HG02973 (cell line): ENCODE data around the gene SMG6.

Experiments
- ATAC-seq: cut with Tn5 transposase; IDR thresholded peaks from one replicate; pipeline ENCODE4 v1.9.1; 2021; ENCODE audit warnings: moderate library complexity; ENCODE audit not compliant: unreplicated experiment

The SMG6 gene

DNA sequence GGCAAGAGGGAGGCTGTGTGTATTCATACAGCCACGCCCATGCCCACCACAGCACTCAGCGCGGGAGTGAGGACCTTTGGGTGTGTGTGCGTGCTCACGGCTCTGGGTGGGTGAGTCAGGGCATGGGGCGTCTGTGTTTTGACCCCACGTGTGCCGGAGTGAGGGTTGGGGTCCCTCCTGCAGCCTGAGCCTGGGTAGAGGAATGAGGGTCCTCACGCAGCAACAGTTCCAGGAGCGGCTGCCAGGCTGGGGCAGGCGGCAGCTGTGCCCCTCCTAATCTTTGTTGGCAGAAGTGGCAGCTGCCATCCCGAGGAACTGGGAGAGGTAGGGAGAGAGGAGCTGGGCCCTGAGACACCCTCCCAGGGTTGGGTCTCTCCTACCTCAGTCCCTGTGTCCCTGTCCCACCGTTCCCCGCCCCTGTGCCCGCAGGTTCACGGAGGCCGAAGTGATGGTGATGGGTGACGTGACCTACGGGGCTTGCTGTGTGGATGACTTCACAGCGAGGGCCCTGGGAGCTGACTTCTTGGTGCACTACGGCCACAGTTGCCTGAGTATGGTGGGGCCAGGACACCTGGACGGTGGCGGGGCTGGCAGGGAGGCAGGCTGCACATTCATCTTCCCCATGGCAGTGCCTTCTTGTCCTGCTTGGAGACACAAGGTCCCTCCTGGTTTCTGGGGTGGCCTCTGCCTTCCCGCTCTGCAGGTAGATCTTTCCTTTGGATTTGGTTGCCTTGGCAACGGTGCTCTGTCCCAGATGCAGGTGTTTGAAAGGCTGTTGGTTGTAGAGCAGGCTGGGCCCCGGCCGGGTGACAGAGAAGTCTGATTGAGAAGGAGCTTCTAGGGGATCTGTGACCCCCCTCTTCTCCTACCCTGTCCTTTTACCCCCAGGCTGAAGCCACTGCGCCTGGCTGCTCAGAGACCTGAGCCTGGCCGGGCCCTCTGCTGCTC is 267.8 kb downstream of the SMG6 start:
- ATAC-seq, result no peak

- no peak for ATAC-seq
Measured at GRCh38 chr17:2034806-2035540, 268.6 kb downstream of the SMG6 start.

- ATAC-seq, result no peak
Measured at GRCh38 chr17:2034157-2034556, 269.4 kb downstream of the SMG6 start.

GRCh38 chr17:2033153-2033552 is 270.4 kb downstream of the SMG6 start:
- ATAC-seq, result no peak

DNA sequence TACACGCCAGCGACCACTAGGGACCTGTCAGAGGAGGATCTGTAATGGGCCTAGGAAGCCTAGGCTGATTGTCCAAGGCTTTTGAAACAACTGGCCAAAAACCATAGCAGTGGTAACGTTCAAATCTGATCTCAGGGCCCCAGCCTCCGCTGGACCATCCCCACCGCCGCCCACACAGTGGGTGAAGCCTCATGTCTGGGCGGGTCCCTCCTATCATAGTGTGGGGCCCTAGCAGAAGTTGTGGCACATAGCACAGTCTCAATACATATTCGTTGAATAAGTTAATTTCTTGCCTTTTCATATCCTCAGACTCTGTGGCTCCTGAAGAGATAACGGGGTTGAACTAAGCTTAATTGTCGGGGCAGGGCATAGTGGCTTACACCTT is 272.8 kb downstream of the SMG6 start:
- ATAC-seq, result no peak

DNA sequence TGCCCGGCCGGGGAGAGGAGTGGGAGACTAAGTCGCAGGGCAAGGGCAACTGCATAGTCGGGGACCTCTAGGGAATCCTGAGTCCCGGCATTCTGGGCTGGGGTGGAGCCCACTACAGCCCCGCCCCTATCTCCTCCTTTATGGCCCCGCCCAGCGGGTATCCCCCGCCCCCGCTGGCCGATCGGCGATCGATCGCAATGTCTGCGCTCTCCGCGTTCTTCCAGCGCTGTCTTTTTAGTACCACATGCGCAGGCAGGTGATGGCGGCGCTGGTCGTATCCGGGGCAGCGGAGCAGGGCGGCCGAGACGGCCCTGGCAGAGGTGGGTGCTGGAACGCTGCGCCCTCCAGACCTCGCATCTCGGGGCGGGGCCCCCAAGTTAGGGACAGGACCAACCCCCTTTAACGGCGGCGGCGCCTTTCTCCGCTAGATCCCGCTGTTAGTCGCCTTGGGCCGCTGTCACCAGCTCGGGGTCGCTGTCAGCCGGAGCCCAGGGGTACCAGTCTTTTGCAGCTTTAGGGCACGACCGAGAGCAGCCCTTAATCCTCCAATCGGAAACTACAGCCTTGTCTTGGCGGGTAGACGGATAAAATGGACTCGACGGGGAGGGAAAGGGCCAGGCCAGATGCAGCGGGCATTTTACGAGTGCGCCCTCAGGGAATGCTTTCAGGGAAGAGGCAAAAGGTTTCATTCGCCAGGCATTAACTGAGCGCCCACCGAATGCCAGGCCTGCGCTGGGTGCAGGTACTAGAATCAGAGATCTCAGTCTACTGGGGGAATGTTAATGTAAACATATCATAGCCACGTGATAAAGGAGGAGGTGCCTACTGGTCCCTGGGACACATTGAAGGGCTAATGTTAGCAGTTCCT is 273.4 kb downstream of the SMG6 start, which contains the start of gene DPH1:
TSS of gene DPH1 (plus strand) at position 243 of the 868 bp plus-strand sequence. CDS start at position 260, 17 bp downstream.
- peak; percentile 64 for ATAC-seq

DNA sequence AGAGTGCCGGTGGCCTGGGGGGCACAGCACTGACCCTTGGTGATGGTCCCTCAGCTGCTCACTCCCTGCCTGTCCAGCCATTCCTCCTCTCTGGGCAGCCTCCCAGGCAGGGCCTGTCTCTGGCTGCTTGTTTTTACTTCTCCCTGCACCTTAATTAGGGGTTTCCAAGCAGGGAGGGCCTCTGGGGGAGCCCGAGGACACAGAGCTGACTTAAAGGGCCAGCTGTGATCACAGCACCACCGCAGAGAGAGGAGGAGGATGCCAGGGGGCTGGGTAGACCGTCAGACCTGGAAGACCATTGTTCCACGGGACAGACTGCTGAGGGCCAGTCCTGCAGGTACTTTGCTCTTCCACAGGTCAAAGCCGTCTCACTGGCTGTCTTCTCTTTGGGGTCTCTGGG is 274.8 kb downstream of the SMG6 start:
- no peak for ATAC-seq

DNA sequence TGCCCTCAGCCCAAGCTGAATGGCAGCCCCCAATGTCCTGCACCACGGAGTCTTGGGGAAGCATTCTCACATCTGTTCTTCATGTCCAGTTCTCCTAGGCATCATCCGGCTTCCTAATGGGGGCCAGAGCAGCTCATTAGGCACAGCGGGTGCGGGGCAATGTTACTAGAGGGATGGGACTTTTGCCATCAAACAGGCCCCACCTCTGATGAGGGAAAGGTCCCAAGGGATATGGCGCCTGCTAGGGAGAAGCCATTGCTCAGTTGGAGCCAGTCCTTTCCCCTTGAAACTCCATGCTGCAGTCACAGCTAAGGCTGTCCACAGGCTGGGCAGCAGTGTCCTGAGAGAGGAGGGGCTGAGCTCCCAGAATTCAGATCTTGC is 275.4 kb downstream of the SMG6 start:
- no peak for ATAC-seq

GRCh38 chr17:2027528-2028233 is 275.9 kb downstream of the SMG6 start:
- no peak for ATAC-seq

GRCh38 chr17:2025622-2026309 is 277.8 kb downstream of the SMG6 start:
- no peak for ATAC-seq

DNA sequence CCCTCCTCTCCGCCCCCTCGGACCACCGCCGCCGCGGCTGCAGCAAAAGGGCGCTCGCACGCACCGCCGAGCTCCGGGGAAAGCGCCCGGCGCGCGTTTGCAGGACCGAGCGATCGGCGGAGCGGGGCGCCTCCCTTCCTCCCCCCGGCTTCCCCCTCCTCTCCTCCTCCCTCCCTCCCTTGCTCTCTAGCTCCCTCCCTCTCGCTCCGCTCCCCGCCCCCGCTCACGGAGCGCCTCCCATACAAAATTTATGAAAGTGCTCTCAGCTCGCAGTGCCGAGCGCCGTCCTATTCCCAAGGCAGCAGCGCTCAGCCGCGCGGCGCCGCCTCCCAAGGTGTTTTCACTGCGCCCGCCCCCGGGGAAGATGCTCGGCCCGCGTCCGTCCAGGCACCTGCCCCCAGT is 278.4 kb downstream of the SMG6 start, which contains the start of gene RTN4RL1:
TSS of gene RTN4RL1 (minus strand) at position 115 of the 402 bp plus-strand sequence. CDS start 469 bp downstream, outside the sequence.
- no peak for ATAC-seq

DNA sequence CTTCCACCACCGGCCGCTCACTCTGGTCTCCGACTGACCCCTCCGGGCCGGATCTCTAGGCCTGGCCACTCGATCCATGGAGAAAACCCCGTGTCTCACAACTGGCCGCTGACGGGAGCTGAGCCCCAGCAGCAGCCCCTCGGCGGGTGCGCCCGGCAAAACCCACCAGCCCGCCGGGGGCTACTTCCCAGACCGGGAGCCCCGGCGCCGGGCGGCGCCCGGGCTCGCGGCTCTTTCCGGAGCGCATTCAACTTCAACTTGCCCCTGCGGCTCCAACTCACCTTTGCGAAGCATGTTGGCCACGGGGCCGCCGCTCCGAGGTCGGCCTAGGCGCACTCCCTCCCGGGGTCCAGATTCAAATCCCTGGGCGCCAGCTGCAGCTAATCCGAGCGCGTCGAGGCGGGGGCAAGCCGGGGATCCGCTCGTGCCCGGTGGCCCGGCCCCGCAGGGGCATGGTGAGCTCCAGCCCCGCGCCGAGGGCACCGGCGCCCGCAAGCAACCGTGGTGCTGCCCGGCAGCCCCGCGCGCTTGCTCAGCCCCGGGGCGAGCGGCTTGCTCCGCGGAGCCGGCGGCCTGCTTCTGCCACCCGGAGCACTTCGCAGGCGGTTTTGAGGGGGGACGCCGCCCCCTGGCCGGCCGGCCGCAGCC is 278.9 kb downstream of the SMG6 start:
- no peak for ATAC-seq

DNA sequence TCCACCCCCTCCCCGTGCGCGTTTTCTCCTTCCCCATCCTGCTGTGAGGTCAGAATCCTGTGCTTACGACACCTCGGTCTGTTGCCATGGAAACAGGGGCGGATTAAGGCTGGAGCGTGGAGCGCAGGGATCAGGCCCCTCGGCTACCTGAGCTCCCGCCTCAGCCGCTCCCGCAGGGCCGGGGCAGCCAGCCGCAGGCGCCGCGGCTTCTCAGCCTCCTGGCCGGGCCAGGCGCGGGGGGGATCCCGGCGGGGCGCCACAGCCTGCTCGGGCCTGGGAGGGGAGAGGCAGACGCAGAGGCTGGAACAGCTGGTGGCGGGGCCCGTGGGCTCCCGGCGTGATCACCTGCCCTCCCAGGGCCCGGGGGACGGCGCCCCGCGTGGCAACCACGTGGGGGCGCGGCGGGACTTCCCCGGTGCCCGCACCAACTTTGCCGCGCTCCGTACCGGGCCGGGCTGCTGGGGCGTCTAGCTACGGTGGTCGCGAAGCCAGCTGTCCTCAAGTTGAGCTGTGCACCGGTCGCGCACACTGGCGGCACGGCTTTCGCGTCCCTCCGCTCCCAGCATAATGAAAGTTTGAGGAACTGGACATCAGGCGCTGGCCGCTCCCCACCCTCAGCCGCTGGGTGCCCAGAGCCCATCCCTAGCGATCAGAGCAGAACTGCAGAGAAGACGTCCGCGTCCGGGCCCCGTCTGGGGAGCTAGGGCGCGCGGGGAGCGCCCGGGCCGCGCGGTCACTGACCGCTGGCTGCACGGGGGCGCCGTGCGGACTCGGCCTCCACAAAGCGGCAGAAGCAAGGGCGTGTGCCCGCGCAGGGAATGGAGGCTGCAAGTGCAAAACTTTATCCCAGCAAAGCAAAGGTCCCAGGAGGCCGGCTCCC is 279.7 kb downstream of the SMG6 start:
- no peak for ATAC-seq

DNA sequence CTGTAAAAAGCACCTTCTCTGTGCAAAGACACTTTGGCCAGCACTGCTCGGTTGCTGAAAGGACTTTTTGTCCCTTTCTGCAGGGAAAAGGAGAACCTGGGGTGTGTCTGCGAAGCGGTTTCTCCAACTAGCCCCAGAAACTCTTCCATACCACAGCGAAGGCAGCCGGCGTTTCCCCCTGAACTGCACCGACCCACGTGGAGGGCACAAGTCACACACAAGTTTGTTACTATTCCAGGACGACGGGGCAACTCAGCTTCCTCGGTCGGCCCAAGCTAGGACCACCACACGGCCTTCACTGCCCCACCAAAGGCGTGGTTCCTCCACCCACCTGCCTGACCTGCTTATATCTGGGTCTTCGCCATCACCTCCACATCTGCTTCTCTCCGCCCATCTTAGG is 280.3 kb downstream of the SMG6 start:
- ATAC-seq, result no peak

GRCh38 chr17:2022647-2023240 is 280.8 kb downstream of the SMG6 start:
- no peak for ATAC-seq

DNA sequence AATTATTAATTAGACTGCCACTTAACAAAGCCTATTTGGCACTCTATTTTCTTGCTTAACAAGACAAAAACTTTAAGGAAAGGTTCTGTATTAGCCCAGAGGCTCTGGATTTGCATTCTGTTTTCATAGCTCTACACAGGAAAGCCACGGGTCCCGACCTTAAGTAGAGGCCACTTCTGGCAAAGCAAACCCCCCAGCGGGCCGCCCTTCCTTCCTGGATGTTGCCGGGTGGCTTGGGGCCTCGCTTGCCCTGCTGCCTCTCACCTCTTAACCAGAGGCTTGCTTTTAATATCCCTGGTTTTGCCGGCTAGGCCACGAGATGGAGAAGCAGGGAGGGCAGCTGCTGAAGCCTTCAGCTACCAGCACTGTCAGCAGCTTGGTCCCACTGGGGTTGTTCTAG is 282.9 kb downstream of the SMG6 start:
- no peak for ATAC-seq

DNA sequence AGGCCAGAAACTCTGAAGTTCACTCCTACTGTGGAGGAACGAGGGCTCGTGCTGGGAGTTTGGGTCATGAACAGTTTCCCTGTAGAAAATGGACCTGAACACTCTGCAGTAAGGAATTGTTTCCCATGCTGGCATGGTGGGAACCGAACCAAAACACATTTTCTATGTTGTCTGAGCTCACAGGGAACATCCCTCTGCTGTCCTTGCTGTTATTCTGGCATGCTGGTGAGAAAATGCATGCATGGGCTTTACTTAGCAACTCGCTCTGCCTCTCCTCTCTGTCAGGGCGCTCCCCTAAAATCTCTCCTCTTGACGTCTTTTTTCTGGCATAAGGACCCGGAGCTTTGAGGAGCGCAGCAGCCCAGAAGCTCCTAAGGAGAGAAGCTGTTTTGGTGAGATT is 283.9 kb downstream of the SMG6 start:
- no peak for ATAC-seq
